Activated T-helper 17 cell treated with anti-CD3 and anti-CD28 coated beads, Interleukin-2, amount 50 U/mL, for 72 hours (primary cell): Measurements from ENCODE around the gene PPIL1. TPM values are rescaled to one million over a fixed set of nuclear protein-coding genes. Genes with fewer than 3 reads are reported as not detected.
A peak's percentile ranks its signal among the peaks of the same experiment; 100 is the strongest.

Experiments used
- ATAC-seq: fragments of 150-1000 bp; cut with Tn5 transposase; replicated peaks from 2 replicates; pipeline ENCODE4 v1.10.0; 2021; ENCODE audit warnings: mild to moderate bottlenecking, moderate library complexity
- H3K27ac Mint-ChIP-seq: one replicate; pipeline ENCODE4 v1.8.0; 2022; ENCODE audit warnings: mixed read lengths
- H3K27me3 Mint-ChIP-seq: one replicate; pipeline ENCODE4 v1.8.0; 2022; ENCODE audit warnings: mixed read lengths
- H3K36me3 Mint-ChIP-seq: one replicate; pipeline ENCODE4 v1.8.0; 2022; ENCODE audit warnings: low read depth, mild to moderate bottlenecking, mixed read lengths
- H3K4me1 Mint-ChIP-seq: one replicate; pipeline ENCODE4 v1.8.0; 2022; ENCODE audit warnings: mixed read lengths
- H3K4me3 Mint-ChIP-seq: one replicate; pipeline ENCODE4 v1.8.0; 2022; ENCODE audit warnings: mild to moderate bottlenecking, mixed read lengths
- H3K9me3 Mint-ChIP-seq: one replicate; pipeline ENCODE4 v1.8.0; 2022; ENCODE audit warnings: mixed read lengths
- total RNA-seq, 2 donors: library from RNA; stranded (reverse); gene quantifications; one replicate each; pipeline ENCODE4 v1.2.3, GENCODE V29; 2022

Gene PPIL1
- 10 to 100 TPM; 23.6 to 60.3 TPM for total RNA-seq

DNA sequence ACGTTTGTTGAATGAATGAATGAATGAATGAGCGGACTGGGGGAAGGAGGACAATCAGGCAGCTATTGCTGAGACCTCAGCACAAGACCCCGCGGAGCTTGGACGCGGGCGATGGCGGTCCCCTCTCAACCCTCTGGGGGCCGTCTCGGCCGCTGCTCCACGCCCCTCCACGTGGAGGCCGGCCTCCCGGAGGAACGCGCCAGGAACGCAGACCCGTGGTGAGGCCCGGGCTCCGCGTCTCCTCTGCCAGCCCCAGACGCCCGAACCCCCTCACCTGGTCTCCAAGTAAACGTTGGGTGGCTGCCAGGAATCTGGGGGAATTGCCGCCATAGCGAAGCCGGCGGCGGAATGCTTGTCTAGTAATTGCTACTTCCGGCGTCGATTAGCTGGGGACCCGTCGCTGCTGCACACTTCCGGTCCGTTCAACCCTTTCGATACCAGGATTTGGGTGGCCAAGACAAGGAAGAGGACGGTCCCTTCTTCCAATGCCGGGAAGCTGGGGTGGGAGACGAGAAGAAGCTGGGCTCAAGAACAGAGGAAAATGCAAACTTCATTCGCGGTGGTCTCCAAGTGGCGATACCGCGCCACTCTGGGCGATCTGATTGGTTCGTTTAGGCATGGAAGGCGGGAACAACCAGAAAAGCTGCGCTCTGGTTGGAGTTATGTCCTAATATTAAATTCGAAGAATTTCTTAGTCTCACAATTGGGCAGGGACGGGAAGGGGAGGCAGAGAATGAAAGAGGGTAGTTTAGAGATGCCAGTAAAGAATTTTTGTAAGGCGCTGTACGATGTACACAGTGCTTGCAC is at the start of gene PPIL1:
PPIL1 (minus strand) TSS at position 361 of the 807 bp plus-strand sequence; CDS start at position 330, 31 bp downstream.
- H3K27me3 Mint-ChIP-seq: peaks cover 5% of the 10 kb centered on the region
- peaks cover 42% of the 10 kb centered on the region for H3K36me3 Mint-ChIP-seq
- peak; percentile 84 for ATAC-seq
- peaks cover 23% of the 10 kb centered on the region for H3K4me1 Mint-ChIP-seq
- H3K4me3 Mint-ChIP-seq: peak within 1 kb of the TSS; percentile 93
- peak within 1 kb of the TSS; percentile 96 for H3K27ac Mint-ChIP-seq
- H3K9me3 Mint-ChIP-seq: no peaks in the 10 kb centered on the region

DNA sequence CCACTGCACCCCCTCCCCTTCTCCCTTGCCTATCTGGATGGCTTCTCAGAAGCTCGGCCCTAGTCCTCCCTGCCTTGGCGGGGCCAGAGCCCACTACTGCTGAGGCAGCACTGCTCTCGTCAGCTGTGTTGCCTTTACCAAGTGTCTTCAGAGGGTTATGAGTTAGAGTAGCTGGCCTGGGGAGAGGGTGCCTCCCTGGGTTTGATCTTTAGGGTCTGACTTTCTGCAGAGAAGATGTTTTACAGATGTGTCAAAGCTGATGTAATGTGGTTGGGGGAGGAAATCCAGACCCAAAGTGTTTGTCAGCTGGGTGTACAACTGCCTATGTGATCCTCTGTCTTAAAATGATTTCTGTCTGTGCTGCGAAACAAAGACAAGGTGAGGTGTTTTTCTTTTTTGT is 49.5 kb upstream of the PPIL1 start:
- Mint-ChIP-seq H3K27me3 (no peaks in the 10 kb centered on the region), H3K27ac (no peak overlapping the region), H3K4me1 (peaks cover 5% of the 10 kb centered on the region), H3K36me3 (peaks cover 62% of the 10 kb centered on the region), H3K4me3 (no peak overlapping the region), H3K9me3 (no peaks in the 10 kb centered on the region)
- ATAC-seq: no peak

DNA sequence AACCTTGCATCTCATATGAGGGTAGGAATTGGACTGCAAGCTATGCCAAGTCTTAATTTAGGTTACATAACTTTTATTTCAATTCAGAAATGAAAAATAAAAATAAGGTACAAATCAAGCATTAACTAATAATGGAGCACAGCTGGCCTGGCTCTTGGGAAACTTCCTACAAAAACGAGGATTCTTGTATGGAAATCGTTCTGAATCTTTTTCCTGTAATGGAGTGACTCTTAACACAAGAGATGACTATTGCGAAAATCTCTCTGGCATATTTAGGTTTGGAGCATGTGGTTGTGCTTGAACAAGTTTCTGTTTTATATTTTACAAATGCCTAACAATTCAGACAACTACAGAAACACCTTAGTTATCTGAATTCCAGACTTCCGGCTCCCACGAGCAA is 45.9 kb upstream of the PPIL1 start:
- no peak for ATAC-seq
- H3K9me3 Mint-ChIP-seq: no peaks in the 10 kb centered on the region
- H3K36me3 Mint-ChIP-seq: peaks cover 92% of the 10 kb centered on the region
- H3K27ac Mint-ChIP-seq: no peak overlapping the region
- H3K4me1 Mint-ChIP-seq: peaks cover 6% of the 10 kb centered on the region
- no peaks in the 10 kb centered on the region for H3K27me3 Mint-ChIP-seq
- H3K4me3 Mint-ChIP-seq: no peak overlapping the region

- peaks cover 92% of the 10 kb centered on the region for H3K36me3 Mint-ChIP-seq
- no peak for ATAC-seq
- H3K9me3 Mint-ChIP-seq: no peaks in the 10 kb centered on the region
- H3K27me3 Mint-ChIP-seq: no peaks in the 10 kb centered on the region
- no peak overlapping the region for H3K4me3 Mint-ChIP-seq
- peaks cover 9% of the 10 kb centered on the region for H3K4me1 Mint-ChIP-seq
- H3K27ac Mint-ChIP-seq: no peak overlapping the region
Measured at GRCh38 chr6:36920049-36920448, 45.4 kb upstream of the PPIL1 start.

DNA sequence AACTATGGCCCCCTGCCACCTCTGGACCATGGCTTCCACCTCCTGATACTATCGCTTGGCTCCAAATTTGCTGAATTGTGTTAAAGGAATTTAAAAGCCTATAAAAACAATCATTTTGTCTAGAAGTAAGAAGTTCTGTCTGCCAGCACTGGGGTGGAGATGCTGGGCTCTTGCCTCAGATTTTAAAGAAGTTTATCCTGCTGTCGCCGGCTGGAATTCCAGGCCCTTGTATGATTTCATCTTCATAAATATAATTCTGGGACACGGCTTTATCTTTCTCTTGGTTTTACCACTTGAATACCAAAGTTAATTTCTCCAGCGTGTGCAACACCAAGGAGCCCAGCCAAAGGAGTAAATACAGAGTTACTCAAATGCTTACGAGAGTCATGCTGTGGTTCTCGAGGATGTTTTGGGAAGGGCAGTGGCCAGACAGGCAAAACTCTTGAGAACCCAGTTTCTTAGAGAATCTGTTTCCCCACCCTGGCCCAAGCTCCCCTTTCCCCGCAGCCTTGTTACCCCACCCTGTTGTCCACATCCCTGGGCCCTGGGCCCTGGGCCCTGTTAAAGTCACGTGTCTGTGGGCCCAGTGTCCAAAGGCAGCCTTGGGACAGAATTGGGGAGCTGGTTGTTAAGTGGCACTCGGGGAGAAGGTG is 43.1 kb upstream of the PPIL1 start:
- H3K9me3 Mint-ChIP-seq: no peaks in the 10 kb centered on the region
- no peaks in the 10 kb centered on the region for H3K27me3 Mint-ChIP-seq
- peaks cover 86% of the 10 kb centered on the region for H3K36me3 Mint-ChIP-seq
- no peak overlapping the region for H3K4me3 Mint-ChIP-seq
- no peak overlapping the region for H3K27ac Mint-ChIP-seq
- H3K4me1 Mint-ChIP-seq: peaks cover 30% of the 10 kb centered on the region
- no peak for ATAC-seq

- no peak overlapping the region for H3K27ac Mint-ChIP-seq
- no peaks in the 10 kb centered on the region for H3K9me3 Mint-ChIP-seq
- peaks cover 42% of the 10 kb centered on the region for H3K4me1 Mint-ChIP-seq
- no peak for ATAC-seq
- H3K36me3 Mint-ChIP-seq: peaks cover 81% of the 10 kb centered on the region
- H3K27me3 Mint-ChIP-seq: no peaks in the 10 kb centered on the region
- H3K4me3 Mint-ChIP-seq: peak overlapping the region; percentile 12
Measured at GRCh38 chr6:36916126-36916525, 41.5 kb upstream of the PPIL1 start.

DNA sequence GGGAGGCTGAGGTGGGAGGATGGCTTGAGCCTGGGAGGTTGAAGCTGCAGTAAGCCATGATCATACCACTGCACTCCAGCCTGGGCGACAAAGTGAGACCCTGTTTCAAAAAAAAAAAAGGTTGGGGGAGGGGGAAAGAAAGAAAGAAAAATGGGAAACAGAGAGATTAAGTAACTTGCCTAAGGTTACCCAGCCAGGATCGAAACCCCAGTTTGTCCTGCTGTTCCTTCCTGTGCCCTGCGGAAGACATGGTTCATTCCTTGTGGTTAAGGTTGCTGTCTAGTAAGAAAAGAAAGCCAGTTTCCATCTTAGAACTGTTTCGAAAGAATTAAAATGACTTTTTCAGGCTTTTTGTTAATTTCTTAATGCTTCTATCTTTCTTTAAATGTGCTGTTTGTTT is 41.0 kb upstream of the PPIL1 start:
- Mint-ChIP-seq H3K36me3 (peaks cover 76% of the 10 kb centered on the region), H3K27me3 (no peaks in the 10 kb centered on the region), H3K4me3 (peak overlapping the region; percentile 12), H3K4me1 (peaks cover 42% of the 10 kb centered on the region), H3K27ac (no peak overlapping the region), H3K9me3 (no peaks in the 10 kb centered on the region)
- no peak for ATAC-seq

- Mint-ChIP-seq H3K27ac (peak overlapping the region; percentile 84), H3K36me3 (peaks cover 70% of the 10 kb centered on the region), H3K27me3 (no peaks in the 10 kb centered on the region), H3K4me3 (peak overlapping the region; percentile 77), H3K4me1 (peaks cover 42% of the 10 kb centered on the region), H3K9me3 (no peaks in the 10 kb centered on the region)
- ATAC-seq: peak; percentile 13
Measured at GRCh38 chr6:36914227-36914794, 39.7 kb upstream of the PPIL1 start.

DNA sequence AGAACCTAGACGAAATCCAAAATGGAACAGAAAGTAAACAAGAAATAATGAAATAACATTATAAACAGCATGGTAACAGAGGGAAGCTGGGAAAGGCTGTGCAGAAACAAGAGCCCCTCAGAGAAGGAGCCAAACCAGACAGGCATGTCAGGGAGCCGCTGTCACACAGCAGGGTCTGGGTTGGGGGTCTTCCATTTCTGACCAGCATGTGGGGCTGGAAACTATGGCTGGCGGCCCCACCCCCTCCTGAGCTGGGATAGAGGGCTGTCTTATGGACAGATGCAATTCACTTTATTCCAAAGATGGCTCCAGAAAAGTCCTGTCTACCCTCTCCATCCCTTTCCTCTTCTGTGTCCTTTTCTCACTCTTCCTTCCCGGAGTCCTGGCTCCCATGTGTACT is 38.5 kb upstream of the PPIL1 start:
- peaks cover 42% of the 10 kb centered on the region for H3K4me1 Mint-ChIP-seq
- peaks cover 67% of the 10 kb centered on the region for H3K36me3 Mint-ChIP-seq

DNA sequence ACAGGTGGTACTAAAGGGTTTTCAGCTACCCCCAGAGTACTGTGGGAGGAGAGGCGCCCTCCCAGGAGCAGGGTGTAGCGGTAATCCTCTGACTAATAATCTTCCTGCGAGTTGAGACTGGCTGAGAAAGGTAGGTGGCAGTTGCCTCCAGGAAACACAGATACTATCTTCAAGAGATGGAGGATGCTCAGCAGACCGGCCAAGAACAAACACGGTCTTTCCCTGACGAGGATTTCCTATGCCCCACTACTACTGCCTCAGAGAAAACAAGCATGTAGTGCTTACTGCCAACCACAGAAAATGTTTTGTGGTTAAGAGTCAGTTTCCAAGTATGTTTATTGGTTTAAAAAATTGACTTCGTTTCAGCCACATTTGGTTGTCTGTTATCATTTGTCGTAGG is 38.0 kb upstream of the PPIL1 start:
- Mint-ChIP-seq H3K27me3 (no peaks in the 10 kb centered on the region), H3K27ac (peak overlapping the region; percentile 86), H3K9me3 (no peaks in the 10 kb centered on the region), H3K4me1 (peaks cover 42% of the 10 kb centered on the region), H3K4me3 (peak overlapping the region; percentile 77), H3K36me3 (peaks cover 70% of the 10 kb centered on the region)
- peak; percentile 85 for ATAC-seq

More for the DNA sequence above, 38.5 kb upstream of the PPIL1 start:
- Mint-ChIP-seq H3K4me3 (peak overlapping the region; percentile 77), H3K27me3 (no peaks in the 10 kb centered on the region), H3K9me3 (no peaks in the 10 kb centered on the region), H3K27ac (peak overlapping the region; percentile 86)
- ATAC-seq: no peak

DNA sequence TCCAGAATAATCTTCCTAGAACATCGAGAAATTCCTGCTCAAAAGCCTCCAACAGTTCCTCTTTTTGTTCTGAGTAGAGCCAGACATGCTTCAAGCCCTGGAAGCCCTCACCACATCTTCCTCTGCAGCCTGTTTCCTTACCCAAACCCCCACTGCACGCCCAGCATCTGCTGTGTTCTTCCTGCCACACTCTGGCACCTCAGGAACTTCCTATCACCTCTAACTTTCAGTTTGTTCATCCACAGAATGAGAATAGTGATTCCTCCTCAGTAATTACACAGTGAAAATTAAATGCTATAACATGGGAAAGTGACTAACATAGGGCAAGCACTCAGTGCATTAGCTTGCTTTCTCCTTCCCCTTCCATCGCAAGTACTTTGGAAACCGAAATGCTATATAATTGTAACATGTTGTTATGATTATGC is 37.4 kb upstream of the PPIL1 start:
- peak; percentile 71 for ATAC-seq
- peaks cover 42% of the 10 kb centered on the region for H3K4me1 Mint-ChIP-seq
- peak overlapping the region; percentile 86 for H3K27ac Mint-ChIP-seq
- no peaks in the 10 kb centered on the region for H3K27me3 Mint-ChIP-seq
- H3K9me3 Mint-ChIP-seq: no peaks in the 10 kb centered on the region
- H3K36me3 Mint-ChIP-seq: peaks cover 70% of the 10 kb centered on the region
- H3K4me3 Mint-ChIP-seq: peak overlapping the region; percentile 77

GRCh38 chr6:36908747-36909146 is 34.1 kb upstream of the PPIL1 start:
- H3K4me1 Mint-ChIP-seq: peaks cover 27% of the 10 kb centered on the region
- H3K27ac Mint-ChIP-seq: no peak overlapping the region
- no peak for ATAC-seq
- no peaks in the 10 kb centered on the region for H3K27me3 Mint-ChIP-seq
- H3K4me3 Mint-ChIP-seq: no peak overlapping the region
- peaks cover 70% of the 10 kb centered on the region for H3K36me3 Mint-ChIP-seq
- H3K9me3 Mint-ChIP-seq: no peaks in the 10 kb centered on the region

DNA sequence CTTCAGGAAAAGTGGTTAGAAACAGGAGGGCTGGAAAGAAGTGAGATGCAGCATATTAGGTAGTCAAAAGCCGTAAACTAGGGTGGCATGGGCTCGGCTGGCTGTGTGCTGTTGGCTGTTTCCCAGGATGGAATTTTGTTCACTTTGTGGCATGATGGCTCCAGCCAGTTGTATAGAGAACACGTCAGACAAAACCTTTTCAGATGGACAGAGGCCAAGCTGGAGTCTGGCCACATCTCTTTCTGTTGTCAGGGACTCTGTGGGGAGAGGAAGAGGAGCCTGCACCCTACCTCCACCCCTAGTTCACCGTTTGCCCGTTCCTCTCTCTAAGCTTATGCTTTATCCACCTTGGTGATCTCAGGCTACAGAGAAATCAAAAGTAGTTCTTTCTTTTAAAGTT is 33.2 kb upstream of the PPIL1 start:
- Mint-ChIP-seq H3K4me3 (no peak overlapping the region), H3K27ac (no peak overlapping the region), H3K36me3 (peaks cover 76% of the 10 kb centered on the region), H3K9me3 (no peaks in the 10 kb centered on the region), H3K4me1 (peaks cover 19% of the 10 kb centered on the region), H3K27me3 (no peaks in the 10 kb centered on the region)
- ATAC-seq: no peak

DNA sequence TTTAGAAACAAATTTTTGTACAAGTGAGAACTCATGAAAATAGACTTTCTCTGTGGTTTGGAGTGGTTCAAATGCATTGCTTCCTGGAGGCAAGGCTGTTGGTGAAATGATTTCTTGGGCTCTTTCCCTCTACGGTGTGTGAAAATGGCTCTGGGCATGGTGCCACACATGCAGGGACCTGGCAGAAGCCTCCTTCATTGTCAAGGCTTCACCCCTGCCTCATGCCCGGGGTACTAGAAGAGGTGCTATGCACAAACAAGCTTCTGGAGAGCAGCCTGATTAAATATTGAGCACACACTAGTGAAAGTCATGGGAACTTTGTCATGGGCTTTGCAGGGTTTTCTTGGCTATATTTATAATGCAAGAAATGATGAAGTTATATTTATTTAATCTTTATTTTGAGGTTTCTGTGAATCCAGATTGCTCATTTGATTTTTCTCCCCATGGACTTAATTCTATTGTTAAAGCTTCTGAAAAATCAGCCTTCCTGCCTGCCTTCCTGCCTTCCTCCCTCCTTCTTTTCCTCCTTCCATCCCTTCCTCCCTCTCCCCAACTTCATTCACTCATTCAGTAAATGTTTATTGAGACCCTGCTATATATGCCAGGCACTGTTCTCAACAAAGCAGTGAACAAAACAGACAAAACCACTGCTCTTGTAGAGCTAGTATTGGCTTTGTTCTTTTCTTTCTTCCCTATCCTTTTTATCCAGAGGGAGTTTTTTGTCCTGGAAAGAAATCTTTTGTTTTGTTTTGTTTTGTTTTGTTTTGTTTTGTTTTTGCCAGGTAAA is 32.1 kb upstream of the PPIL1 start:
- Mint-ChIP-seq H3K36me3 (peaks cover 79% of the 10 kb centered on the region), H3K27me3 (no peaks in the 10 kb centered on the region), H3K4me1 (peaks cover 9% of the 10 kb centered on the region), H3K27ac (no peak overlapping the region), H3K4me3 (no peak overlapping the region), H3K9me3 (no peaks in the 10 kb centered on the region)
- ATAC-seq: no peak
